ENCODE measurements around the gene TMPRSS15.

DNA sequence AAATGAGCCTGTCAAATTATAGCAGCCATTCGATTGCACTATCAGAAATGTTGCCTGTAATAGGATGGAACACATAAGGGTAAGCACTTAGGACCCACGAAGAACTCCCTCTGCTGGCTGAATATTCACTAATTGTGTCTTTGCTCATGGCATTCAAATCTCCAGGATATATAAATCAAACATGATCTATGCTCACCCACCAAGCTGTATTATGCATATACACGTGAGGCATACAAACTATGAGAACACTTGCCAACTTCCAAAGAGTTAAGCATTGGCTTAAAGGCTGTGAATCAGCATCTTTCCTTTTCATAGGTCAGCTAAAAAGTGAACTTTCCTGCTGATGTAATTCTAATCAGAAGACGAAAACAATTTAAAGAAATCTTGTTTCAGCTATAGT, 34.5 kb downstream of the TMPRSS15 start:
- TF ChIP-seq, protein P1, sequence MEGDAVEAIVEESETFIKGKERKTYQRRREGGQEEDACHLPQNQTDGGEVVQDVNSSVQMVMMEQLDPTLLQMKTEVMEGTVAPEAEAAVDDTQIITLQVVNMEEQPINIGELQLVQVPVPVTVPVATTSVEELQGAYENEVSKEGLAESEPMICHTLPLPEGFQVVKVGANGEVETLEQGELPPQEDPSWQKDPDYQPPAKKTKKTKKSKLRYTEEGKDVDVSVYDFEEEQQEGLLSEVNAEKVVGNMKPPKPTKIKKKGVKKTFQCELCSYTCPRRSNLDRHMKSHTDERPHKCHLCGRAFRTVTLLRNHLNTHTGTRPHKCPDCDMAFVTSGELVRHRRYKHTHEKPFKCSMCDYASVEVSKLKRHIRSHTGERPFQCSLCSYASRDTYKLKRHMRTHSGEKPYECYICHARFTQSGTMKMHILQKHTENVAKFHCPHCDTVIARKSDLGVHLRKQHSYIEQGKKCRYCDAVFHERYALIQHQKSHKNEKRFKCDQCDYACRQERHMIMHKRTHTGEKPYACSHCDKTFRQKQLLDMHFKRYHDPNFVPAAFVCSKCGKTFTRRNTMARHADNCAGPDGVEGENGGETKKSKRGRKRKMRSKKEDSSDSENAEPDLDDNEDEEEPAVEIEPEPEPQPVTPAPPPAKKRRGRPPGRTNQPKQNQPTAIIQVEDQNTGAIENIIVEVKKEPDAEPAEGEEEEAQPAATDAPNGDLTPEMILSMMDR (IDR thresholded peaks at IDR 0.05 in 2 of 3, conservative IDR thresholded peaks at IDR 0.05 in 1 of 3; ENCODE audit: borderline replicate concordance in 1 of 3, insufficient read depth in 1 of 3, low read depth in 2 of 3, low read length in 2 of 3) = no peak
- no peak for TF ChIP-seq TCF7L2 (IDR thresholded peaks at IDR 0.05; ENCODE audit: borderline replicate concordance, extremely low read depth, insufficient read depth, insufficient read length)
- TF ChIP-seq RAD21 (IDR thresholded peaks at IDR 0.05; ENCODE audit: low read depth) = no peak
- no peak for TF ChIP-seq ZNF274 (IDR thresholded peaks at IDR 0.05; ENCODE audit: low read depth, low read length)
- TF ChIP-seq, protein P2, sequence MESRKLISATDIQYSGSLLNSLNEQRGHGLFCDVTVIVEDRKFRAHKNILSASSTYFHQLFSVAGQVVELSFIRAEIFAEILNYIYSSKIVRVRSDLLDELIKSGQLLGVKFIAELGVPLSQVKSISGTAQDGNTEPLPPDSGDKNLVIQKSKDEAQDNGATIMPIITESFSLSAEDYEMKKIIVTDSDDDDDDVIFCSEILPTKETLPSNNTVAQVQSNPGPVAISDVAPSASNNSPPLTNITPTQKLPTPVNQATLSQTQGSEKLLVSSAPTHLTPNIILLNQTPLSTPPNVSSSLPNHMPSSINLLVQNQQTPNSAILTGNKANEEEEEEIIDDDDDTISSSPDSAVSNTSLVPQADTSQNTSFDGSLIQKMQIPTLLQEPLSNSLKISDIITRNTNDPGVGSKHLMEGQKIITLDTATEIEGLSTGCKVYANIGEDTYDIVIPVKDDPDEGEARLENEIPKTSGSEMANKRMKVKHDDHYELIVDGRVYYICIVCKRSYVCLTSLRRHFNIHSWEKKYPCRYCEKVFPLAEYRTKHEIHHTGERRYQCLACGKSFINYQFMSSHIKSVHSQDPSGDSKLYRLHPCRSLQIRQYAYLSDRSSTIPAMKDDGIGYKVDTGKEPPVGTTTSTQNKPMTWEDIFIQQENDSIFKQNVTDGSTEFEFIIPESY (IDR thresholded peaks at IDR 0.05; ENCODE audit: extremely low read depth, insufficient replicate concordance, low read length) = no peak
- no peak for TF ChIP-seq POLR2A (IDR thresholded peaks at IDR 0.05; ENCODE audit: borderline replicate concordance, extremely low read depth, insufficient read depth, insufficient read length)
- no peak for TF ChIP-seq POLR2AphosphoS5 (IDR thresholded peaks at IDR 0.05; ENCODE audit: low read depth, low read length)
- no peak for TF ChIP-seq YY1 (IDR thresholded peaks at IDR 0.05; ENCODE audit: extremely low read depth, insufficient replicate concordance, low read depth, low read length)
- TF ChIP-seq FOSL1 (IDR thresholded peaks at IDR 0.05; ENCODE audit: low read depth) = no peak

Data from HCT116 (cell line).